ENCODE data around the gene MLN.

Gene MLN, protein sequence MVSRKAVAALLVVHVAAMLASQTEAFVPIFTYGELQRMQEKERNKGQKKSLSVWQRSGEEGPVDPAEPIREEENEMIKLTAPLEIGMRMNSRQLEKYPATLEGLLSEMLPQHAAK

DNA sequence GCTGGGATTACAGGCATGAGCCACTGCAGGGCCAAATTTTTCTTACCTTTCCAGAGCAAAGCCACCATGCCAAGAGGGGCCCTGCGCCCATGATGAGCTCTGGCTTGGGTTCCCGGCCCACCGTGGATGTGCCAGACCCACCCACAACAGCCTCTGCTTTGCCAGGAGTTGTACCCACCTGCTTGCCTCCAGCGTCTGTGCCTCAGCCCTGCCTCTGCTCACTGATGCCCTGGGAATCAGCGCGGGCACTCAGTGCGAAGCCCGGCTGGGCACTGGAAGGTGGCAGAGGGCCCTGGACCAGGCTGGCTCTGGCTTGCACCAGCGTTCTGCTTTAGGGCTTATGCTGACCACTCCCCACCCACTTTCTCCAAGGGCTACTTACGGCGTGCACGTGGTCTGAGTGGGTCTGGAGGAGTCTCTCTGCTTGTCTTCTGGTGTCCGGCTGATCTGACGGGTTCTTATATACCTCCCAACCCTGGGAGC, at the start of gene MLN:
Gene MLN, minus strand, starts transcription at position 433 of the 483 bp plus-strand sequence. CDS start 2,840 bp downstream, outside the sequence.
- DNase-seq: no peak

DNA sequence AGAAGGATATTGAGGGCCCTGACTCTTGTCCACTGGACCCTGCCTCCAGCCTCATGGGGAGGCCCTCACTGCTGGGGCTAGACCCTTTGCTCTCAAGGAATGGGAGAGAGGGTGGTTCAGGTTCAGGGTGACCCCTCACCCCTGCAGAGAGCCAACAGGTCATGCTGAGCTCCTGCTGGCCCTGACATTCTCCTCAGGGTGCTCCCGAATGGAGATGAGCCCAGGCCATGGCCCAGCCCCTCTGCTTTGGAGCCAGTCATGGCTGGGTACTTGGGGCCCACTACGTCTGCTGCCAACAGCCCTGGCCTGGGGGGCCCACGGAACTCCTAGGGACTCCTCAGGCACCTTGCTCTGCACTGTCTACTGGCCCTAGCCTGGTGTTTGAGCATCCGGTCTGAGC, 49.2 kb upstream of the MLN start:
- no peak for DNase-seq

DNA sequence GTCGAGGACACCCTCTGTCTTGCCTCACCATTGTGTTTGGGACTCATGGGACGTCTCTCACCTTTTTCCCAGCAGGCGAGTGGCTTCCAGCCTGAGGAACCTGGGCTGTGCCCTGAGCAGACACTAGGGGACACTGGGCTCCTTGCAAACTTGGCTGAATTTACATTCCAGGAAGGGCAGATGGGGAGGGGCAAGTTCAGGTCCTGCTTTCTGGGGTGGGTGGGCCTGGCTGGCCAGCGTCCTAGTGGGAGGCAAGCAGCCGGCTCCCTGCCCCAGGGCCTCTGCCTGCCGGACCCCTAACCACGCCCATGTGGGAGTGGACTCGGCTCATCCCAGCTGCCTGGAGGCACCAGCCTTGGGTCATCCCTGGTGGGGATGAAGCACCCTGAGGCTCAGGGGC, 48.2 kb upstream of the MLN start:
- no peak for DNase-seq

DNA sequence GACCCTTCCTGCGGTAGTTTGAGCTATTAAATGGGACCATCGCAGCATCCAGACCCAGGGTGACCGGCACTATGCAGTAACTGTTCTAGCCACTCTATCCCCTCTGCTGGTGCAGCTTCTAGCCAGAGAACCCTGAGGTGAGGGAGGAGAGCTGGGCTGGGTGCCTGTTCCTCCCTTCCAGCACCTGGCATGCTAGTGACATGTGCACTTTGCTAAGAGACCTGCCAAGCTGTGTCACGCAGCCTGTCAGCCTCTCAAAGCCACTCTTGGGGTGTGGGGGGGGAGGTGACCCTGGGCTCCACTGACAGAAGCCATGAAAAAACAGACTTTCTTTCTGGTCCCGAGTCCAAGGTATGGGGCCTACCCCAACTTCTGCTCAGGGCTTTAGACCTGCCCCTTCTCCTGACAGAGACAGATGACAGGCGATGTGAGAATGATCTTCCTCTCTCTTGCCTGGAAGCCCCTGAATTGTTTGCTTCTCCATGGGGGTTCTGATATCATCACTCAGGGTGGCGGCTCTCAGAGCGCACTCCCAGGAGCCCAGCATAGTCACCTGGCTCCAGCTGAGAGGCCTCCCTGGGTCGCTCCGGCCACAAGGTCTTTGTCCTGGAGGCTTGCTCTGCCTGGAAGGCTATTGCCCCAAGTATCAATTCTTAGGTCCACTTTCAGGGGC, 47.2 kb upstream of the MLN start:
- no peak for DNase-seq

DNA sequence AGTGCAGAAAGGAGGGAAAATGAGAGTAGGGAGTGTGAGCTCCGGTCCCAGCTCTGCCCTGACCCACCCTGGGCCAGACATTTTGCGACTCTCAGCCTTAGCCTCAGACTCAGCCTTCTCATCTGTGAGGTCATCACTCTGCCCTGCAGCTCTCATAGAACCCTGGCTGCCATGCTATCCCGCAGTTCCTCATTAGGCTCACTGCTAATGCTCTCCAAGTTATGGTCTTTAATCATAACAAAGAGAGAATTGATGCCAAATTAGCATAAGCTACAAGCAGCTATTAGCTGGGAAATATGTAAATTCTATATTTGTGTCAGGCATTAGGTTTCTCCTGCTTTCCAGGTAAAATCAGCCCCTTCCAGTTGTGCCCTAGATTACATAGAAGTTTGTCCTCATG, 46.5 kb upstream of the MLN start:
- DNase-seq: no peak

DNA sequence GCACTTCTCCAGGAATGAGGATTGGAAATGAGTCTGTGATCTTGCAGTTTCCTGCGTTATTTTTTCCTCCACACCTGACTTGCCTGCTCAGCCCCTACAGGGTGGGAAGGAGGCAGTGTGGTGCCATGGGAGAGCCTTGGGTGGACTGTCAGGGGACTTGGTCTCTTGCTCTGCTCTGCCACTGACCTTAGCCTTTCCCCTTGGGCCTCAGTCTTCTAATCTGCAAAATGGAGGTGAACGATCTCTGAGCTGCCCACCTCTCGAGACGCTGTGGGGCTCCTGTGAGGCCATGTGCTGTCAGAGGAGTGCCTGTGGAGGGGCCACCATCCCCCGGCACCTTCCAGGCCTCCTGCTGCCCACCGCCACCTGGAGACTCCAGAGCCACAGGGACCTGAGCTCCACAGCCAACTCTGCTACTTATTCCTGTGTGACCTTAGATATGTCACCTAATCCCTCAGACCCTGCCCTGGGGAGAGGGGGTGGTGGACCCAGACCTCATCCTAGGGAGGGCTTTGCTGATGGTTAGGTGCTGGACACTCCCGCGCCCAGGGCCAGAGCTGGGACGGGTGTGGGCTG, 45.8 kb upstream of the MLN start:
- no peak for DNase-seq

DNA sequence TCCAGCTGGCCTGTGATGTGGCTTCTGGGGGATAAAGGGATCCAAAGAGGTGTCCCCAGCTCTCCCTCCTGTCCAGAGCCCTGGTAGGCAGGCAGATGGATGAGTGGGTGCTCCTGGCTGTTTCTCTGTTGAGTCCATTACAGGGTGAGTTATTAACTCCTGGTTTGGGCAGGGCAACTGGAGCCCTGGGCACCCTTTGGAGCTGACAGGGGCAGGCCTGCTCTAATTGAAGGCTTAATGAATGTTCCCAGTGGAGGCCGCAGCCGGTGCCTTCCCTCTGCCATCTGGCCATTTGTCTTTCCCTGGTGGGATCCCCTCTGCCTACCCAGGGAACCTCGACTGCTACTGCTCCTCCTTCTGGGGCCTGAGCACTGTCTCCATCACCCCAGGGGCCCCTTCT, 44.7 kb upstream of the MLN start:
- DNase-seq: no peak

DNA sequence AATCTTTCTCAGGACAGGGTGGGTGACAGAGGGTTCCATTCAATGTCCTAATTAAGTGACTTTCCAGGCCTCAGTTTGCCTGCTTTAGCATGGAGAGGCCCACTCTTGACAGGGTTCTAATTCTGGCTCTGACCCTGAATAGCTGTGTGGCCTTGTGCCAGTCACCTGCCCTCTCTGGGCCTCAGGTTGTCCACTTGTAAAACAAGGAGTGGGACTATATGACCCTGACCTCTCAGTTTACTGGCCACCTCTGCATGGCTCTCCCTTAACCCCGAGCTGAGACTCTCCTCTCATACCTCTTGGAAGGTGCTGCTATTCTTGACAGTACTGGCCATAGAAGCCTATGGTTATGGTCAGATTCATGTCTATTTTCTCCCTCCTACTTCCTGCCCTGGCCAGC, 44.1 kb upstream of the MLN start:
- DNase-seq: no peak

DNA sequence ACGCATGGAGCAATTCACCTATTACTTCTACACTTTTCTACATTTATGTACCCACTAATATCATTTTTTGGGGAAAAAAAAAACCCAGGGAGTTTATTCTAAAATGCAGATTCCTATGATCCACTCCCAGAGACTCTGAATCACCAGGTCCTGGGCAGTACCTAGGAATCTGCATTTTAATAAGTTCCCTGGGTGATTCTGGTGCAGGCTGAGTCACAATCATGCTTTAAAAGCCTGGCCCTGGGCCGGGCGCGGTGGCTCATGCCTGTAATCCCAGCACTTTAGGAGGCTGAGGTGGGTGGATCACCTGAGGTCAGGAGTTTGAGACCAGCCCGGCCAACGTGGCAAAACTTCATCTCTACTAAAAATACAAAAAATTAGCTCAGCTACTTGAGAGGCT, 43.3 kb upstream of the MLN start:
- DNase-seq: no peak

DNA sequence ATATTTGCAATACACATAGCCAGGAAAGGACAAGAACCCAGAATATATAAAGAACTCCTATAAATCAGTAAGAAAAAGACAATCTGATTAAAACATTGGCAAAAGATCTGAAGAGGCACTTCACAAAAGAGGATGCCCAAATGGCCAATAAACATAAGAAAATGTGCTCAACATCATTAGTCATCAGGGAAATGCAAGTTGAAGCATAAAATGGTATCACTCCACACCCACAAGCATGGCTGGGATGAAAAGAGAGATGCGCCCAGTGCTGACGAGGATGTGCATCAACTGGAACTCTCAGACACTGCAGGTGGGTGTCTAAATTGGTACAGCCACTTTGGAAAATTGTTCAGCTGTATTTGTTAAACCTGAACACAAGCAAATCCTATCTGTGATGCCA, 42.4 kb upstream of the MLN start:
- no peak for DNase-seq

DNA sequence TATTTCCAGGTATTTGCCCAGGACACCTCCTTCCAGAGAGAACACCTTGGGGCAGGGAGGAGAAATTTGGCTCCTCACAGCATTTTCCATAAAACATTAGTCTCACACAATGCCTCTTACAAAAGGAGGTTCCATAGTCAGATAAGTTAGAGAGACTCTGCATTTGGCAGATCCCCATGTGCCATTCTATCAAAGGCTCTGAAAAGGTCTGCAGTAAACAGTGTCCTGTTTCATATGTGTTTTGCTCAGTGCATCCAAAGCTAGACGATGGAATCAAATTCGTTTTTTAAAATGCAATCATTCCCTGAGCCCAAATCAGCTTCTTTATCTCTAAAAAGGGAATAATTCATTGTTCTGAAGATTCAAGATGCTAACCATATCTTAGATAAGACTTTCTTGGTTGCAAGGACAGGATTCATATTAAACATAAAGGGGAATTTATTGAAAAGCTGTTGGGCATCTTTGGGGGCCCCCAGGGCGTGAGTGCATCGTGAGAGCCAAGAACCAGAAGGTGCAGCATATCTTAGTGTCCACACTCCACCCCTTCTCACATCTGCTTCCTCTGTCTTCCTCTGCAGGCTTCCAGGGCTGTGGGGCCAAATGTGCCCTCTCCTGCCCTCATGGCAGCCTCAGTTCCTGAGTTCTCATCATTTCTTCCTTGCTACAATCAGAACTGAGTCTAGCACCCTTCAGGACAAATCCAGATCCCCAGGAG, 41.4 kb upstream of the MLN start:
- no peak for DNase-seq

DNA sequence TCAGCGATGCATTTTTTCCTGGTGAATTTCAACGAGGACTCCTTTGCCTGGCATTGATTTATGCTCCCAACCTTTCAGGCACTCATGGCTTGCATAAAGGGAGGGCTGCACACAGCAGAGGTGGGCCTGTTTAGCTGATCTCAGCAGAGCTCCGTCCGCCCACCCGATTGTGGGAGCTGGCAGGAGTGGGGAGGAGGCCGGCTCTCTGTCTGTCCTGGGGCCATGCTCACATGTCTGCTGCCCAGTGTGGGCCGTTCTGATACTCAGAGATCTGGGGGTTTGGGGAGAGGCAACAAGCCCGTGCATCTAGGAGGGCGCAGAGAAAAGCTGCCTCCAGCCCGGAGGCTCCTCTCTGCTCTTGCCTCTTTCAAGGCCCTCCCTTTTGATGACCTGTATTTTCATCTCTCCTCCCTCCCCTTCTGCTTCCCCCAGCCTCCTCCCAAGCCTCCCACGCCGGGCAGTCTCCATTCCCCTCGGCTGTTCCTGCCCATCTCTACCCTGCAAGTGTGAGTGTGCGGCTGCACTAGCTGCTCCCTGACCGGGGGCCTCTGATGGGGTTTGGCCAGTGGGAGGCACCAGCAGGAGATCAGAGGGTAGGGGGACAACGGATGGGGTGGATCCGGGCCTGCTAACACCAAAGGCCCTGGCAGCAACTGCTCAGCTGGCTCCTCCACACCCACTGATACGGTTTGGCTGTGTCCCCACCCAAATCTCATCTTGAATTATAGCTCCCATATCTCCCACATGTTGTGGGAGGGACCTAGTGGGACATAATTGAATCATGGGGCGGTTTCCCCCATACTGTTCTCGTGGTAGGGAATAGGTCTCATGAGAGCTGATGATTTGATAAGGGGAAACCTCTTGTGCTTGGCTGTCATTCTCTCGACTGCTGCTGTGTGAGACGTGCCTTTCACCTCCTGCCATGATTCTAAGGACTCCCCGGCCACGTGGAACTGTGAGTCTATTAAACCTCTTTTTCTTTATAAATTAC, 39.6 kb upstream of the MLN start:
- no peak for DNase-seq

DNA sequence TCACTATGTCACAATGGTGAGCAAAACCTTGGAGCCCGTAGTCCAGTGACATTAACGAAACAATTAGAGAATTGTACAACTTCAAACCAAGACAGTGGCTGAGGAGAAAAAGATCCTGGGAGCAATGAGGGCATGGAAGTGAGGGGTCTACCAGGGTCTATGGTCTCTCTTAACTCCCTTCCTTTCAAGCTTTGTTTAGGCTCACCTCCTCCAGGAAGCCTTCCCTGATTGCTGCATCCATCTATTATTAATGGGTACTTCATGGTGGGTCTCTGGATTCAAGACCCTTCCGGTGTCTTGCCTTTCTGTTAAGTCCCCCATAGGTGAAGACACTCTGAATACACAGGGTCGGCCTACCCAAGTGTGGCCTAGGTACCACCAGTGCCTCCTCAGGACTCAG, 38.1 kb upstream of the MLN start:
- DNase-seq: no peak

DNA sequence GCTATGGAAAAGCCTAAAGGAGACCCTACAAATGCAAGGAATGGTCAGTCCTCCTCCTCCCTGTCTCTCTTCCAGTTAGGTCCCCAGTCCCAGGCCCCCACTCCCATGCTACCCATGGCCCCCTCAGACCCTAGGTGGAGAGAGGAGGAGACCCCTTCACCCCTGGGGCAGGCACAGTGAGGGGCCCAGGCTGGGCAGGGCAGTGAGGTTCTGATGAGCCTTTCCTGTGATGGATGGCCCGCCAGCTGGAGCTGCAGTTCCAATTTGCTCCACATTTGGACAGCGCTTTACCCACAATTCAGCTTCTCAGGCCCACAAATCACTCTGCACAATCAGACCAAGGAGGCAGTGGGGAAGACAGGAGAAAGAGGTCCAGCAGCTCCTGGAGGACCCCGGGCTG, 37.3 kb upstream of the MLN start:
- DNase-seq: no peak

DNA sequence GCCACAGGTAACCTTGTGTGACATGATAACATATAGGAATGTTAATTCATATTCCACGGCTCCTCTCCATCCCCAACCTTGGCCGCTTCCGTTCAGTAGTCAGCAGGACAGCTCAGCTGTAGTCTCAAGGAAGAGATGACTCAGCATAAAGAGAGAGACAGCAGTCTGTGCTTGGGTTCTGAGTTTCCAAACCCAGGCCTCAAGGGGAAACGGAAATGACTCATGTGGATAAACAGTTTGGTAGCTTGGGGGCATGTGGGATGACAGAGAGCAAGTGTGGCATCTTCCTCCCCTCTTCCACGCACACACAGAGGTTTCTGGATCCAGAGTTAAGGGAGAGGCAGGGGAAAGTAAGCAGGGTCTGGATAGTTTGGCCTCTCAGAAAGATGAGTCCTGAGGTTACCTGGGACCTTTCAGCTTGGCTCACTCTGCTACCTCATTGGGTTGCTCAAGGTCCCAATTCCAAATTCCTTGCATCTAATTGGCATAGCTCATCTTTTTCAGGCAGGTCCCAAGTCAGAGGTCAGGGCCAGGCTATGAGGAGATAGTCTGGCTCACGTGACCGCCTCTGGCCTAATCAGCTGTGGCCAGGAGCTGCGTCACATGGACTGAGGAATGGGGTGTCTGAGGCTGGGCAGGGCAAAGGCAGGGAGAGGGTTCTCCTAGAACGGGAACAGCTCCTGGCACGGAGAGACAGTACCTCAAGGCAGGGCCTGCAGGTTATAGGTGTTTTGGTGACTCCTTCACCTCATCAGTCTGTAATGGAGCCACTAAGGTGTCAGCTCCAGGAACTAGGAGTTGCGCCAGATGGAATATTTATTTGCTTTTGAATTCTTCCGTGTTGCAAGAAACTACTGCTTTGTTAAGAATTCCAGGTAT, 36.5 kb upstream of the MLN start:
- DNase-seq: peak; percentile 30

DNA sequence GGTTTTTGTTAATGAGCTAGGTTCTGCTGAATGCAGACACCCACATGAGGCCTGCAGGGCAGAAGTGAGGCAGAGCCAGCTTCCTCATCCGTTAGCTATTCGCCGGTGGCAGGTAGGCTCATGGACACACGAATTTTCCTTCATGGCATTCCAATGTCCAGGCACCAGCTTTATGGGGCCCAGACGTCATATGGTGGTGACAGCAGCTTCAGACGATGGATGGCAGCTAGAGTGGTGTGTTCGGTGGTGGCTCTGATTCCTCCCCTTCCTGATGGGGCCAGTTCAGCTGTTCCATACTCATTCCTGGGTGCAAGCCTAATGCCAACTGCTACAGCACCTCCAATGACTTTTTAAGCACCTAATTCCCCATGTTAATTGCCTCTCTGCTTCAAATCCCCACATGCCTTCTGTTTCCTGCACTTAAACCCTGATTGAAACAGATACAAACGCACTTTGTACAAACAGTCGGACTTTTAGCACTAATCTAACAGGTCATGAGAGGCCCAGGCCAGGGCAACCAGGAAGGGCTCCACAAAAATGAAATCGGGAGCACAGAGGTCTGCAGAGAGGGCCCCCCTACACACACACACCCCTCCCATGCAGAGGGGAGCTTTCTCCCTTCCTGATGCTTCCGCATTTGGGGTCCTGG, 35.7 kb upstream of the MLN start:
- DNase-seq: no peak

DNA sequence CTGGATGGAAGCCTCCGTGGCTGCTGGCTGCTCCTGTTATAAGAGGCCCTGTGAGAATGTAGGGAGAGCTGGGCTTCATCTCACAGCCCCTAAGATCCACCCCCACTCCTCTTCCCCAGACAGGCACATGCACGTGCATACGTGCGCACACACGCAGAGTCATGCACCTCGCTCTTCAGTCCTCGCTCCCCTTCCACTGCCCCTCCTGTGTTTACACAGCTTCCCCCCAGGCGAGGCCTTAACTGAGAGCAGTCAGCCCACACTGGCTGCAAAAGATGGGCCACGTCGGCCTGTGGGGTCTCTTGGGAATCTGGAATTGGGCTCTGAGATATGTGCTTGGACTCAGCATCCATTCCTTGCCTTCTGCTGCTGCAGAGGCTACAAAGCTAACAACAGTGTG, 35.2 kb upstream of the MLN start:
- DNase-seq: no peak

DNA sequence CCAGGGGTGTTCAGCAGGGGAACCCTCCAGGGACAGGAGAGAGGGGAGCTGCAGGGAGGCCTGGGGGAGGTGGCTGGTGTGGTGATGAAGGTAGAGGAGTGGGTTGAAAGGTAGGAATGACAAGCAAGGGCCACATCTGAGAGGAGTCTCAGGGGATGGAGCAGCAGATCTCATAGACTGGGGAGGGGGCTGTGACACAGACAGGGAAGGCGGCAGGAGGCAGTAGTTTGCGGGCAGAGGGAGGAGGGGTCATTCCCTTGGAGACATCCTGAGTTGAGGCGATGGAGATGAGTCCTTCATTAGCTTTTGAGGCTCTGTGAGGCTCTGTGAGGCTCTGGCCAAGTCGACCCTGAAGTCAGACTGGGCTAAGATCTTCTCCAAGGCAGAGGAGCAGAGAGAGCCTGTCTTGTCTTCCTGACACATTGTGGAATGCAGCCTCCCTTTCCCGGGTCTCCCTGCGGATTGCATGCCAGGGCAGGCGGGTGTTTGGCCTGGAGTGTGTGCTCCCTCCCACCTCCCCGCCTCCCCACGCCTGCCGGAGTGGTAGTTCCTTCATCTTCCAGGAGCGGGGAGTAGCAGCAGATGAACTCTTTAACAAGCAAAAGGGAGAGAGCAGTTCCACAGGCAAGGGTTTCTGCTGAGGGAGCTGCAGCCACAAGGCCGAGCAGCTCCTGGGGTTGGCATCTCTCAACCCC, 34.3 kb upstream of the MLN start:
- no peak for DNase-seq

DNA sequence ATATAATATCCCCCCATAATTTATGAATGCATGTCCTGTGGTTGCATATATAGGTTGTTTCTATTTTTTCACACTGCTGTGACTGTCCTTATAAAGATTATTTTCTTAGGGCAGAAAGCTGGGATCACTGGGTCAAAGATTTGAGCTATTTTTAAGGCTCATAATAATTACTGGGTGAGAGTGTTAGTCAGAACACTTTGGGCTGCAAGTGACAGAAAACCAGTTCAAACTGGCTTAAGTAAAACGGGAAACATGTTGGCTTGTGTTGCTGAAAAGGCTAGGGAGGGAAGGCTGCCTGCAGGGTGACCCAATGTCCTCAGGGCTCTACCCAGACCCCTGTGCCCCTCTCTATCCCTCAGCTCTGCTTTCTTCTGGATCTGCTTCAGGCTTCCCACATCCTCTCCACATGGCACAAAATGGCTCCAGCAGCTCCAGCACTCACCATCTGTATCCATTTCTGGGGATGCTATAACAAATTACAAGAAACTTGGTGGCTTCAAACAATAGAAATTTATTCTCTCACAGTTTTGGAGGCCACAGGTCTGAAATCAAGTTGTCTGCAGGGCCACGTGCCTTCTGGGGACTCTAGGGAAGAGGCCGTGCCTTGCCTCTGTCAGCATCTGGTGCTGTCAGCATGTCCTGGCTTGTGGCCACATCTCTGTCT, 33.1 kb upstream of the MLN start:
- DNase-seq: no peak

Measured in activated T-cell treated with anti-CD3 and anti-CD28 coated beads for 4 hours (primary cell).